ENCODE measurements around the gene UNC13A. TPM values are rescaled to one million over a fixed set of nuclear protein-coding genes. Genes with fewer than 3 reads are reported as not detected.

UNC13A gene
- total RNA-seq, 3 donors from 2014 or later: under 0.01 to 0.15 TPM; not detected in 1

GRCh38 chr19:17607936-17608335 lies 80.2 kb downstream of the UNC13A start:
- Histone ChIP-seq H3K27me3 (no peaks in the 10 kb centered on the region), H3K4me1 (peaks cover 0 to 5% of the 10 kb centered on the region in 2 donors), H3K4me3 (no peak overlapping the region), H3K9me3 (no peaks in the 10 kb centered on the region), H3K27ac (no peak overlapping the region), H3K36me3 (no peaks in the 10 kb centered on the region)
- intact Hi-C loops (cut with DNase I; ENCODE audit: low total_unique reads): no loop called here
- TF ChIP-seq CTCF (IDR thresholded peaks at IDR 0.05): no peak
- TF ChIP-seq POLR2AphosphoS5 (IDR thresholded peaks at IDR 0.05): no peak
- TF ChIP-seq POLR2A (IDR thresholded peaks at IDR 0.05): no peak
- no peak for DNase-seq (ENCODE audit: low spot score in 2 of 2)

- Histone ChIP-seq H3K27me3 (peaks cover 0 to 7% of the 10 kb centered on the region in 2 donors), H3K4me1 (peaks cover 0 to 5% of the 10 kb centered on the region in 2 donors), H3K27ac (no peak overlapping the region), H3K9me3 (no peaks in the 10 kb centered on the region), H3K36me3 (no peaks in the 10 kb centered on the region), H3K4me3 (peak overlapping the region in 2 of 3 donors; percentile 48 to 65)
- no peak for TF ChIP-seq CTCF (IDR thresholded peaks at IDR 0.05)
- TF ChIP-seq POLR2A (IDR thresholded peaks at IDR 0.05): no peak
- TF ChIP-seq POLR2AphosphoS5 (IDR thresholded peaks at IDR 0.05): no peak
- DNase-seq (ENCODE audit: low spot score in 2 of 2): no peak
- intact Hi-C loops (cut with DNase I; ENCODE audit: low total_unique reads): no loop called here
Observed at GRCh38 chr19:17606590-17607185, 81.5 kb downstream of the UNC13A start.

DNA sequence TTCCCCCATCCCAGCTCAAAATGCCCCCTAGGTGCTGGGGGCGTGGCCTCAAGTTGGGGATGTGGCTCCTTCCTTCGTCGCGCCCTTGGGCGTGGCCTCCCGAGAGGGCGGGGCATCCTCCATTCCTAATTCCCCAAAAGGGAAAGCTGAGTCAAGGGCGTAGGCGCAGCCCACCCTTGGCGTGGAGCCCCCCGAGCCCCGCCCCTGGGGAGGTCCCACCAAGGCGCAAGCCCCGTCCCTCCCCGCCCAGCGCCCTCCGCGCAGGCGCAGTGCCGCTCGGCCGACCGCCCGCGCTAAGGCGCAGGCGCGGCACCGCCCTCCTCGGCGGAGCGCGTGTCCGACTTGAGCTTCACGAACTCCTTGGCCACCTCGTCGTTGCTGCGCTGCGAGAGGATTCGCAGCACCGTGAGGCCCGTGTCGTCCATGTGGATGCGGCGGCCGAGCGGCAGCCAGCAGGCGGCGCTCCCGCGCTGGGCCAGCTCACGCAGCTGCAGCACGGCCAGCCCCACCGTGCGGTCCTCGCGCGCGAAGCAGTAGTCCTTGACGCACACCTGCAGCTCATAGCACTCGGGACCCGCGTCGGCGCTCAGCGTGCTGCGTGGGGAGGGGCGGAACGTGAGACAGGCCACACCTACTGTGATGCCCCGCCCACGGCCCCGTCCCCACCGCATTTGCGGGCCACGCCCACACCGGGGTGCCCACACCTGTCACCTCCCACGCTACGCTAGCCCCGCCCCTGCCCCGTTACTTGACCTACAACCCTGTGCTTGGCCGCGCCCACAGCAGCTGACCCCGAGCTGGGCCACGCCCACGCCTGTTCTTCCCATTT lies 82.2 kb downstream of the UNC13A start:
- H3K4me1 ChIP-seq: peaks cover 0 to 5% of the 10 kb centered on the region in 2 donors
- H3K27me3 ChIP-seq: peaks cover 0 to 7% of the 10 kb centered on the region in 2 donors
- H3K4me3 ChIP-seq: peak overlapping the region; percentile 3 to 65 (median 48)
- peak in 1 of 2 donors; percentile 52 for DNase-seq (ENCODE audit: low spot score in 2 of 2)
- no peak for TF ChIP-seq POLR2AphosphoS5 (IDR thresholded peaks at IDR 0.05)
- TF ChIP-seq CTCF (IDR thresholded peaks at IDR 0.05): peak in 2 of 3 donors; percentile 12 to 72
- peak overlapping the region; percentile 30 to 51 for H3K27ac ChIP-seq
- H3K9me3 ChIP-seq: no peaks in the 10 kb centered on the region
- intact Hi-C loops (cut with DNase I; ENCODE audit: low total_unique reads): no loop called here
- H3K36me3 ChIP-seq: no peaks in the 10 kb centered on the region

DNA sequence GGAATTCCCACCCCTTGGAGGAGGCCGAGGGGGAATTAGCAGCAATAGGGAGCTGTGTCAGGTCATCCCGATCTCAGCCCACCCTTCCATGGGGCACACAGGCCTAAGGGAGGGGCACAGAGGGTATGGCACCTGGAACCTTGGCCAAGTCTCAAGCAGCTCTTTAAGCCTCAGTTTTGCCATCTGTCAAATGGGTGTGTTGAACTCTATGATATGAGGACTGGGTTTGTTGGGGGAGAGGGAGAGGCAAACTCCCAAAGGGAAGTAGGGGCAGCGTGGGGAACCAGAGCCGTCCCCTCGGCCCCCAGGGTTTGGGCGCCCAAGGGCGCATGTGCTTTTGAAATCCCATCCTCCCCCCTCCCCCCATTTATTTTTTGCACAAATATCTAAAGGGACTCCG lies 83.0 kb downstream of the UNC13A start:
- DNase-seq (ENCODE audit: low spot score in 2 of 2): no peak
- Histone ChIP-seq H3K27me3 (peaks cover 0 to 7% of the 10 kb centered on the region in 2 donors), H3K27ac (no peak overlapping the region), H3K9me3 (no peaks in the 10 kb centered on the region), H3K36me3 (no peaks in the 10 kb centered on the region), H3K4me1 (peaks cover 0 to 5% of the 10 kb centered on the region in 2 donors), H3K4me3 (no peak overlapping the region)
- TF ChIP-seq POLR2A (IDR thresholded peaks at IDR 0.05): no peak
- no peak for TF ChIP-seq POLR2AphosphoS5 (IDR thresholded peaks at IDR 0.05)
- no peak for TF ChIP-seq CTCF (IDR thresholded peaks at IDR 0.05)
- intact Hi-C loops (cut with DNase I; ENCODE audit: low total_unique reads): no loop called here
